Measurements from ENCODE around the gene NELL1.

NELL1 gene

DNA sequence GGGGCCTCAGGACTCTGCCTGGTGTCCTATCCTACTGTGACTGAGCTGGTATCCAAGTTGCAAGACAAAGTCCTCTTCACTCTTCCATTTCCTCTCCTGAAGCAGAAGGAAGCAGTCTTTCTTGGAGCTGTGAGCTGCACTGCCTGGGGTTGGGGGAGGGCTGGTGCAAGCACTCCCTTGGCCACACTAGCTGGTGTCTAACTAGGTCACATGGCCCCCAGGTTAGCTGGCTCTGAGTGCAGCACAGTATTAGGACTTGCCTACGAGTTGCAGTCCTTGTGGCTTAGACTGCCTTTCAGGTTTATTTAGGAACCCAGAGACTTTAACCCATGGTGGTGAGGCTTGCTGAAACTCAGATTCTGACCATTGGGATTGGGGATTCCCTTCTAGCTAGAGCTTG, 138.9 kb downstream of the NELL1 start:
- Histone ChIP-seq H3K56ac (ENCODE audit: low read length) (no peak overlapping the region), H3K4ac (ENCODE audit: low read depth, low read length) (no peak overlapping the region), H3K36me3 (ENCODE audit: control insufficient read depth, insufficient read depth, low read length) (no peaks in the 10 kb centered on the region), H2BK120ac (ENCODE audit: low read depth, low read length) (no peak overlapping the region), H3K27me3 (ENCODE audit: insufficient read depth, low read length, poor library complexity) (no peaks in the 10 kb centered on the region), H4K8ac (ENCODE audit: low read depth, low read length) (no peak overlapping the region), H2BK5ac (ENCODE audit: low read length) (no peak overlapping the region), H3K23ac (ENCODE audit: low read length) (no peak overlapping the region), H2AK5ac (ENCODE audit: low read length) (no peak overlapping the region), H2BK15ac (replicated peaks; ENCODE audit: low read depth) (no peak overlapping the region), H3K27ac (ENCODE audit: low read depth, low read length) (no peak overlapping the region), H3K18ac (ENCODE audit: low read length) (no peak overlapping the region), H3K79me2 (ENCODE audit: control insufficient read depth, insufficient read depth, low read length) (no peaks in the 10 kb centered on the region), H3K4me3 (ENCODE audit: low read length) (no peak overlapping the region), H3K79me1 (ENCODE audit: low read length) (no peaks in the 10 kb centered on the region), H3K4me1 (ENCODE audit: control insufficient read depth, low read depth, low read length) (no peaks in the 10 kb centered on the region), H3K4me2 (ENCODE audit: low read length) (no peak overlapping the region), H3K9ac (ENCODE audit: low read length) (no peak overlapping the region), H4K5ac (ENCODE audit: low read length) (no peak overlapping the region)
- no CpG with 5 or more reads among the region's 1 CpG for WGBS (ENCODE audit: extremely low coverage, insufficient coverage, low lambda C conversion rate)
- no peak for DNase-seq

- H3K4me2 ChIP-seq (ENCODE audit: low read length): no peak overlapping the region
Observed at GRCh38 chr11:20821046-20821445, 151.7 kb downstream of the NELL1 start.

GRCh38 chr11:20821470-20821869, 152.1 kb downstream of the NELL1 start:
- Histone ChIP-seq H3K4me1 (ENCODE audit: control insufficient read depth, low read depth, low read length) (no peaks in the 10 kb centered on the region), H3K9ac (ENCODE audit: low read length) (no peak overlapping the region), H3K27me3 (ENCODE audit: insufficient read depth, low read length, poor library complexity) (no peaks in the 10 kb centered on the region), H3K4me3 (ENCODE audit: low read length) (no peak overlapping the region), H2BK120ac (ENCODE audit: low read depth, low read length) (no peak overlapping the region), H3K79me2 (ENCODE audit: control insufficient read depth, insufficient read depth, low read length) (no peaks in the 10 kb centered on the region), H3K4me2 (ENCODE audit: low read length) (no peak overlapping the region), H3K56ac (ENCODE audit: low read length) (no peak overlapping the region), H3K79me1 (ENCODE audit: low read length) (no peaks in the 10 kb centered on the region), H3K27ac (ENCODE audit: low read depth, low read length) (no peak overlapping the region), H3K4ac (ENCODE audit: low read depth, low read length) (no peak overlapping the region), H3K36me3 (ENCODE audit: control insufficient read depth, insufficient read depth, low read length) (no peaks in the 10 kb centered on the region), H2BK5ac (ENCODE audit: low read length) (no peak overlapping the region), H3K23ac (ENCODE audit: low read length) (no peak overlapping the region), H2BK15ac (replicated peaks; ENCODE audit: low read depth) (no peak overlapping the region), H4K5ac (ENCODE audit: low read length) (no peak overlapping the region), H4K8ac (ENCODE audit: low read depth, low read length) (no peak overlapping the region), H3K18ac (ENCODE audit: low read length) (no peak overlapping the region), H2AK5ac (ENCODE audit: low read length) (no peak overlapping the region)
- DNase-seq: no peak

More at GRCh38 chr11:20821046-20821445, 151.7 kb downstream of the NELL1 start:
- Histone ChIP-seq H2BK120ac (ENCODE audit: low read depth, low read length) (no peak overlapping the region), H4K5ac (ENCODE audit: low read length) (no peak overlapping the region), H3K27me3 (ENCODE audit: insufficient read depth, low read length, poor library complexity) (no peaks in the 10 kb centered on the region), H3K4me1 (ENCODE audit: control insufficient read depth, low read depth, low read length) (no peaks in the 10 kb centered on the region), H4K8ac (ENCODE audit: low read depth, low read length) (no peak overlapping the region), H2BK15ac (replicated peaks; ENCODE audit: low read depth) (no peak overlapping the region), H3K56ac (ENCODE audit: low read length) (no peak overlapping the region), H3K79me1 (ENCODE audit: low read length) (no peaks in the 10 kb centered on the region), H2AK5ac (ENCODE audit: low read length) (no peak overlapping the region), H3K27ac (ENCODE audit: low read depth, low read length) (no peak overlapping the region), H3K9ac (ENCODE audit: low read length) (no peak overlapping the region), H3K23ac (ENCODE audit: low read length) (no peak overlapping the region), H3K18ac (ENCODE audit: low read length) (no peak overlapping the region), H3K36me3 (ENCODE audit: control insufficient read depth, insufficient read depth, low read length) (no peaks in the 10 kb centered on the region), H3K4ac (ENCODE audit: low read depth, low read length) (no peak overlapping the region), H3K4me3 (ENCODE audit: low read length) (no peak overlapping the region), H2BK5ac (ENCODE audit: low read length) (no peak overlapping the region), H3K79me2 (ENCODE audit: control insufficient read depth, insufficient read depth, low read length) (no peaks in the 10 kb centered on the region)
- no peak for DNase-seq
- WGBS (ENCODE audit: extremely low coverage, insufficient coverage, low lambda C conversion rate): no CpG with 5 or more reads among the region's 2 CpGs

DNA sequence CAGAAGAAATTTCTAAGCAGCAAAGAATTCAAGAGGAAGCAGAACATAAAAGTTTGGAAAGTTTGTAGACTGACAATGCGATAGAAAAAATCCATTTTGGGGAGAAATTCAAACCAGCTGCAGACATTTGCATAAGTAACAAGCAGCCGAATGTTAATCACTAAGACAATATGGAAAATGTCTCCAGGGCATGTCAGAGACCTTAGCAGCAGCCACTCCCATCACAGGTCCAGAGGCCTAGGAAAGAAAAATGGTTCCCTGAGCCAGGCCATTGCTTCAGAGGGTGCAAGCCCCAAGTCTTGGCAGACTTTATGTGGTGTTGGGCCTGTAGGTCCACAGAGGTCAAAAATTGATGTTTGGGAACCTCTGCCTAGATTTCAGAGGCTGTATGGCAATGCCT, 155.4 kb downstream of the NELL1 start:
- no peaks in the 10 kb centered on the region for H3K79me1 ChIP-seq (ENCODE audit: low read length)
- no peaks in the 10 kb centered on the region for H3K4me1 ChIP-seq (ENCODE audit: control insufficient read depth, low read depth, low read length)
- H2BK120ac ChIP-seq (ENCODE audit: low read depth, low read length): no peak overlapping the region
- H3K27ac ChIP-seq (ENCODE audit: low read depth, low read length): no peak overlapping the region
- no peak overlapping the region for H3K9ac ChIP-seq (ENCODE audit: low read length)
- no peak overlapping the region for H3K56ac ChIP-seq (ENCODE audit: low read length)
- H2BK15ac ChIP-seq (replicated peaks; ENCODE audit: low read depth): no peak overlapping the region
- no peak overlapping the region for H3K18ac ChIP-seq (ENCODE audit: low read length)
- H3K79me2 ChIP-seq (ENCODE audit: control insufficient read depth, insufficient read depth, low read length): no peaks in the 10 kb centered on the region
- no peaks in the 10 kb centered on the region for H3K36me3 ChIP-seq (ENCODE audit: control insufficient read depth, insufficient read depth, low read length)
- no peak overlapping the region for H3K4ac ChIP-seq (ENCODE audit: low read depth, low read length)
- H4K8ac ChIP-seq (ENCODE audit: low read depth, low read length): no peak overlapping the region
- H3K27me3 ChIP-seq (ENCODE audit: insufficient read depth, low read length, poor library complexity): no peaks in the 10 kb centered on the region
- H4K5ac ChIP-seq (ENCODE audit: low read length): no peak overlapping the region
- H3K4me2 ChIP-seq (ENCODE audit: low read length): no peak overlapping the region
- H2BK5ac ChIP-seq (ENCODE audit: low read length): no peak overlapping the region
- WGBS (ENCODE audit: extremely low coverage, insufficient coverage, low lambda C conversion rate): no CpG with 5 or more reads among the region's 2 CpGs
- H3K4me3 ChIP-seq (ENCODE audit: low read length): no peak overlapping the region
- H3K23ac ChIP-seq (ENCODE audit: low read length): no peak overlapping the region
- no peak overlapping the region for H2AK5ac ChIP-seq (ENCODE audit: low read length)
- DNase-seq: no peak

GRCh38 chr11:20835561-20835960, 166.2 kb downstream of the NELL1 start:
- H3K4me3 ChIP-seq (ENCODE audit: low read length): no peak overlapping the region
- no peaks in the 10 kb centered on the region for H3K27me3 ChIP-seq (ENCODE audit: insufficient read depth, low read length, poor library complexity)
- H2AK5ac ChIP-seq (ENCODE audit: low read length): no peak overlapping the region
- H3K79me1 ChIP-seq (ENCODE audit: low read length): no peaks in the 10 kb centered on the region
- H4K8ac ChIP-seq (ENCODE audit: low read depth, low read length): no peak overlapping the region
- H2BK15ac ChIP-seq (replicated peaks; ENCODE audit: low read depth): no peak overlapping the region
- no peak overlapping the region for H3K4ac ChIP-seq (ENCODE audit: low read depth, low read length)
- no peak overlapping the region for H3K23ac ChIP-seq (ENCODE audit: low read length)
- no peak overlapping the region for H3K27ac ChIP-seq (ENCODE audit: low read depth, low read length)
- no peaks in the 10 kb centered on the region for H3K79me2 ChIP-seq (ENCODE audit: control insufficient read depth, insufficient read depth, low read length)
- no peaks in the 10 kb centered on the region for H3K36me3 ChIP-seq (ENCODE audit: control insufficient read depth, insufficient read depth, low read length)
- no peak overlapping the region for H2BK120ac ChIP-seq (ENCODE audit: low read depth, low read length)
- H2BK5ac ChIP-seq (ENCODE audit: low read length): no peak overlapping the region
- DNase-seq: no peak
- no CpG with 5 or more reads among the region's 3 CpGs for WGBS (ENCODE audit: extremely low coverage, insufficient coverage, low lambda C conversion rate)
- no peaks in the 10 kb centered on the region for H3K4me1 ChIP-seq (ENCODE audit: control insufficient read depth, low read depth, low read length)
- H3K4me2 ChIP-seq (ENCODE audit: low read length): no peak overlapping the region
- no peak overlapping the region for H3K9ac ChIP-seq (ENCODE audit: low read length)
- no peak overlapping the region for H3K56ac ChIP-seq (ENCODE audit: low read length)
- H4K5ac ChIP-seq (ENCODE audit: low read length): no peak overlapping the region
- H3K18ac ChIP-seq (ENCODE audit: low read length): no peak overlapping the region

- Histone ChIP-seq H3K4ac (ENCODE audit: low read depth, low read length) (no peak overlapping the region), H3K4me3 (ENCODE audit: low read length) (no peak overlapping the region), H3K4me2 (ENCODE audit: low read length) (no peak overlapping the region), H3K79me1 (ENCODE audit: low read length) (no peaks in the 10 kb centered on the region), H2AK5ac (ENCODE audit: low read length) (no peak overlapping the region), H3K4me1 (ENCODE audit: control insufficient read depth, low read depth, low read length) (no peaks in the 10 kb centered on the region), H3K56ac (ENCODE audit: low read length) (no peak overlapping the region), H2BK120ac (ENCODE audit: low read depth, low read length) (no peak overlapping the region), H3K36me3 (ENCODE audit: control insufficient read depth, insufficient read depth, low read length) (no peaks in the 10 kb centered on the region), H2BK15ac (replicated peaks; ENCODE audit: low read depth) (no peak overlapping the region), H2BK5ac (ENCODE audit: low read length) (no peak overlapping the region), H3K18ac (ENCODE audit: low read length) (no peak overlapping the region), H3K79me2 (ENCODE audit: control insufficient read depth, insufficient read depth, low read length) (no peaks in the 10 kb centered on the region), H3K23ac (ENCODE audit: low read length) (no peak overlapping the region), H3K27me3 (ENCODE audit: insufficient read depth, low read length, poor library complexity) (no peaks in the 10 kb centered on the region), H3K9ac (ENCODE audit: low read length) (no peak overlapping the region), H4K8ac (ENCODE audit: low read depth, low read length) (no peak overlapping the region), H3K27ac (ENCODE audit: low read depth, low read length) (no peak overlapping the region), H4K5ac (ENCODE audit: low read length) (no peak overlapping the region)
- DNase-seq: no peak
- no CpG with 5 or more reads among the region's 3 CpGs for WGBS (ENCODE audit: extremely low coverage, insufficient coverage, low lambda C conversion rate)
Observed at GRCh38 chr11:20839231-20839630, 169.8 kb downstream of the NELL1 start.
